ENCODE data around the gene SEZ6. TPM values are rescaled to one million over a fixed set of nuclear protein-coding genes. Genes with fewer than 3 reads are reported as not detected.
A peak's percentile ranks its signal among the peaks of the same experiment; 100 is the strongest.

Gene SEZ6
- total RNA-seq, 1 experiment from 2014 or later, result 2.6 TPM

GRCh38 chr17:29051194-29051593, 45.4 kb upstream of the SEZ6 start:
- intact Hi-C loops (cut with micrococcal nuclease; ENCODE audit: unreplicated experiment), result no loop called here
- Histone ChIP-seq H3K4me1 (ENCODE audit: insufficient read depth, low read length, poor library complexity, severe bottlenecking) (peaks cover 24% of the 10 kb centered on the region), H3K4me3 (ENCODE audit: low read depth, low read length, poor library complexity, severe bottlenecking) (no peak overlapping the region), H3K9me3 (ENCODE audit: low read depth, low read length, poor library complexity, severe bottlenecking) (no peaks in the 10 kb centered on the region), H3K27me3 (replicated peaks; ENCODE audit: insufficient read depth, low read depth, low read length, poor library complexity) (no peaks in the 10 kb centered on the region), H3K27ac (ENCODE audit: low read depth, low read length, poor library complexity, severe bottlenecking) (peak overlapping the region; percentile 38), H3K36me3 (ENCODE audit: insufficient read depth, low read length, poor library complexity, severe bottlenecking) (no peaks in the 10 kb centered on the region)
- POLR2A ChIA-PET (ENCODE audit: low non-redundant PET), result no interaction called here
- peak; percentile 61 for DNase-seq (ENCODE audit: low spot score)
- no peak for TF ChIP-seq EZH2 (IDR thresholded peaks at IDR 0.05; ENCODE audit: borderline replicate concordance, low read depth, low read length, poor library complexity, severe bottlenecking)
- TF ChIP-seq CTCF (conservative IDR thresholded peaks at IDR 0.05; ENCODE audit: low read depth, low read length), result no peak
- CTCF ChIA-PET, result no interaction called here
- BruUV-seq (replicated peaks), result no TSS peak

- ChIA-PET POLR2A (ENCODE audit: low non-redundant PET) (no interaction called here), CTCF (no interaction called here)
- no peak for DNase-seq (ENCODE audit: low spot score)
- Histone ChIP-seq H3K27me3 (replicated peaks; ENCODE audit: insufficient read depth, low read depth, low read length, poor library complexity) (no peaks in the 10 kb centered on the region), H3K9me3 (ENCODE audit: low read depth, low read length, poor library complexity, severe bottlenecking) (no peaks in the 10 kb centered on the region), H3K36me3 (ENCODE audit: insufficient read depth, low read length, poor library complexity, severe bottlenecking) (no peaks in the 10 kb centered on the region), H3K4me1 (ENCODE audit: insufficient read depth, low read length, poor library complexity, severe bottlenecking) (peaks cover 24% of the 10 kb centered on the region), H3K4me3 (ENCODE audit: low read depth, low read length, poor library complexity, severe bottlenecking) (no peak overlapping the region), H3K27ac (ENCODE audit: low read depth, low read length, poor library complexity, severe bottlenecking) (no peak overlapping the region)
- BruUV-seq (replicated peaks), result no TSS peak
- no peak for TF ChIP-seq CTCF (conservative IDR thresholded peaks at IDR 0.05; ENCODE audit: low read depth, low read length)
- TF ChIP-seq EZH2 (IDR thresholded peaks at IDR 0.05; ENCODE audit: borderline replicate concordance, low read depth, low read length, poor library complexity, severe bottlenecking), result no peak
- intact Hi-C loops (cut with micrococcal nuclease; ENCODE audit: unreplicated experiment), result no loop called here
These were observed 44.3 kb upstream of the SEZ6 start for GRCh38 chr17:29050176-29050575.

GRCh38 chr17:29049541-29050145, 43.8 kb upstream of the SEZ6 start:
- H3K9me3 ChIP-seq (ENCODE audit: low read depth, low read length, poor library complexity, severe bottlenecking), result no peaks in the 10 kb centered on the region
- H3K27ac ChIP-seq (ENCODE audit: low read depth, low read length, poor library complexity, severe bottlenecking), result no peak overlapping the region
- H3K36me3 ChIP-seq (ENCODE audit: insufficient read depth, low read length, poor library complexity, severe bottlenecking), result no peaks in the 10 kb centered on the region
- no peak for DNase-seq (ENCODE audit: low spot score)
- no peak for TF ChIP-seq CTCF (conservative IDR thresholded peaks at IDR 0.05; ENCODE audit: low read depth, low read length)
- no peak for TF ChIP-seq EZH2 (IDR thresholded peaks at IDR 0.05; ENCODE audit: borderline replicate concordance, low read depth, low read length, poor library complexity, severe bottlenecking)
- H3K4me1 ChIP-seq (ENCODE audit: insufficient read depth, low read length, poor library complexity, severe bottlenecking), result peaks cover 25% of the 10 kb centered on the region
- H3K27me3 ChIP-seq (replicated peaks; ENCODE audit: insufficient read depth, low read depth, low read length, poor library complexity), result no peaks in the 10 kb centered on the region
- intact Hi-C loops (cut with micrococcal nuclease; ENCODE audit: unreplicated experiment), result no loop called here
- CTCF ChIA-PET, result no interaction called here
- no peak overlapping the region for H3K4me3 ChIP-seq (ENCODE audit: low read depth, low read length, poor library complexity, severe bottlenecking)
- POLR2A ChIA-PET (ENCODE audit: low non-redundant PET), result no interaction called here
- no TSS peak for BruUV-seq (replicated peaks)
